Natural killer cell (primary cell): ENCODE data around the gene APOBEC3H. TPM values are rescaled to one million over a fixed set of nuclear protein-coding genes. Genes with fewer than 3 reads are reported as not detected.
"Not testable (repeated sequence)": the region's sequence is repeated elsewhere in the genome, so short reads cannot be mapped to it uniquely, and the experiment has no call there.

Experiments used
- ATAC-seq, 3 donors: fragments of 150-1000 bp in 2 of 3; fragments of 200-7000 bp in 1 of 3; cut with Tn5 transposase; 1 replicate in 1 of 3; 2 replicates in 2 of 3; pipeline ENCODE4 v1.10.0; 2021; ENCODE audit warnings: mild to moderate bottlenecking in 2 of 3, moderate library complexity in 2 of 3
- DNase-seq, 2 donors: peaks; one replicate each; pipeline versions ENCODE4 v3.0.0 to v3.0.0-alpha.2; 2013 to 2021; ENCODE audit warnings: mixed read lengths in 1 of 2
- H3K27ac ChIP-seq: one replicate; pipeline ENCODE4 v1.5.1; 2013; ENCODE audit warnings: mild to moderate bottlenecking, low read length
- H3K27me3 ChIP-seq: one replicate; pipeline ENCODE4 v1.6.1; 2013; ENCODE audit warnings: low read length; ENCODE audit not compliant: control insufficient read depth, insufficient read depth
- H3K36me3 ChIP-seq: one replicate; pipeline ENCODE4 v1.6.1; 2013; ENCODE audit warnings: low read length; ENCODE audit not compliant: control insufficient read depth, insufficient read depth
- H3K4me1 ChIP-seq: one replicate; pipeline ENCODE4 v1.6.1; 2013; ENCODE audit warnings: low read length; ENCODE audit not compliant: control insufficient read depth, insufficient read depth
- H3K4me3 ChIP-seq: one replicate; pipeline ENCODE4 v1.5.1; 2013; ENCODE audit warnings: low read length
- H3K9me3 ChIP-seq: one replicate; pipeline ENCODE4 v1.6.1; 2013; ENCODE audit warnings: low read length; ENCODE audit not compliant: control insufficient read depth, insufficient read depth
- H3K27ac Mint-ChIP-seq, 2 donors: one replicate each; pipeline ENCODE4 v1.8.0; 2022; ENCODE audit warnings: mild to moderate bottlenecking in 2 of 2, mixed read lengths in 2 of 2, moderate library complexity in 1 of 2
- H3K27me3 Mint-ChIP-seq, 2 donors: one replicate each; pipeline ENCODE4 v1.8.0; 2022; ENCODE audit warnings: low read depth in 2 of 2, mixed read lengths in 2 of 2
- H3K36me3 Mint-ChIP-seq: one replicate; pipeline ENCODE4 v1.8.0; 2022; ENCODE audit warnings: mixed read lengths
- H3K4me1 Mint-ChIP-seq, 2 donors: one replicate each; pipeline ENCODE4 v1.8.0; 2022; ENCODE audit warnings: mixed read lengths in 2 of 2
- H3K4me3 Mint-ChIP-seq: one replicate; pipeline ENCODE4 v1.8.0; 2022; ENCODE audit warnings: mild to moderate bottlenecking, moderate library complexity, mixed read lengths
- H3K9me3 Mint-ChIP-seq, 2 donors: one replicate each; pipeline ENCODE4 v1.8.0; 2022; ENCODE audit warnings: mixed read lengths in 2 of 2
- WGBS: methylation state at CpG from one replicate; pipeline ENCODE4 v1.1.7; 2013; ENCODE audit warnings: missing lambda C conversion rate; ENCODE audit not compliant: insufficient coverage; 5-methylcytosine and 5-hydroxymethylcytosine counted together
- intact Hi-C: fragments of 100-400 bp; cut with micrococcal nuclease; formaldehyde crosslinking; loops from one replicate; pipeline ENCODE4 v1.14.2; 2022
- total RNA-seq, 4 donors: library from RNA; stranded (reverse); fragments of 120-200 nt in 1 of 4; gene quantifications; one replicate each; pipeline versions ENCODE4 v1.2.3 to v1.2.4, GENCODE V29; 2013 to 2022
- TF ChIP-seq, protein P1 (sequence below): fragments of 200-600 bp; IDR thresholded peaks from one replicate; pipeline ENCODE4 v1.8.0; 2022; ENCODE audit warnings: antibody characterized with exemption

Gene APOBEC3H
- 10 to 100 TPM; 14.1 to 17.0 (median 14.6) TPM for total RNA-seq
- total RNA-seq (2013) = 13.1 TPM

DNA sequence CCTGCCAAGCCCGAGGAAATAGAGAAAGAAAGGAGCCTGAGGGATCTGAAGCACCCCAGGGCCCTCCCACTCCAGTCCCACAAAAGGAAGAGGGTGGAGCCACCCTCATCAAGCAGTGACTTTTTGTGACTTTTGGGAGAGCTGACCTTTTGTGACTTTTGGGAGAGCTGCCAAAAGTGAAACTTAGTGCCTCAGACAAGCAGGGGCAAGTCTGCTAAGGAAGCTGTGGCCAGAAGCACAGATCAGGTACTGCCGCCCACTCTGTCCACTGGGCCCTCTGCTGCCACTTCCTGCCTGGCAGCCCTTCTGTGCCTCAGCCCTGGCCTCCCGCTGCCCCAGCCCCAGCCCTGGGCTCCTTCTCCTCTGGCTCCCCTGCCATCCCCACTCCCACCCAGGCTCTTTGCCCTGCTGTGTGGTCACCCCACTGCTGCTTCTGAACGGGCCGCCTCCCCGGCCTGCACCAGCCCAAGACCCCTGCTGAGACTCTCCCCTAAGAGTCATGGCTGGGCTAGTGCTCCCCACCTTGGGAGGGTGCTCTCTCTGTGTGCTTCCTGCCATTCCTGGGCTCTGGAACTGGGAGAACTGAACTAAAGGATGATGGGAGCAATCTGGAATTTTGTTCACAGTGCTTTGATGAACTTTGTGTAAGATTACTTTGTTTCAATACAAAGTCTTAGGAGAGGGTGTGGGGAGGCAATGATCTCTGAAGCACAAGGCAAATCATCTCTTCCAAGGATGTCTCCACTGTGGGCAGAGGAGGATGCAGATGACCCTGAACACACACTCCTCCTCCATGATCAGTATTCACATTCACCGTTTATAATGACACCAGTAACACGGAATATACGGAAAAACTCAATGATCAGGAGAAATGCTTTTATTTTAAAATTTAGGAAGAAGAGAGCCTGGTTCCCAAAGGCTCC is at the start of gene APOBEC3H:
Gene APOBEC3H (plus strand): TSS at position 147 of the 923 bp plus-strand sequence. CDS start 3,035 bp downstream, outside the sequence.
- Histone ChIP-seq H3K4me1 (peaks cover 85% of the 10 kb centered on the region), H3K27me3 (no peaks in the 10 kb centered on the region), H3K27ac (peak within 1 kb of the TSS; percentile 94), H3K4me3 (peak within 1 kb of the TSS; percentile 17), H3K36me3 (no peaks in the 10 kb centered on the region), H3K9me3 (no peaks in the 10 kb centered on the region)
- Mint-ChIP-seq H3K36me3 (no peaks in the 10 kb centered on the region), H3K4me3 (peak within 1 kb of the TSS; percentile 81), H3K27me3 (no peaks in the 10 kb centered on the region), H3K9me3 (no peaks in the 10 kb centered on the region), H3K27ac (peak within 1 kb of the TSS; percentile 98 to 99), H3K4me1 (peaks cover 56 to 66% of the 10 kb centered on the region in 2 donors)
- TF ChIP-seq, protein P1, sequence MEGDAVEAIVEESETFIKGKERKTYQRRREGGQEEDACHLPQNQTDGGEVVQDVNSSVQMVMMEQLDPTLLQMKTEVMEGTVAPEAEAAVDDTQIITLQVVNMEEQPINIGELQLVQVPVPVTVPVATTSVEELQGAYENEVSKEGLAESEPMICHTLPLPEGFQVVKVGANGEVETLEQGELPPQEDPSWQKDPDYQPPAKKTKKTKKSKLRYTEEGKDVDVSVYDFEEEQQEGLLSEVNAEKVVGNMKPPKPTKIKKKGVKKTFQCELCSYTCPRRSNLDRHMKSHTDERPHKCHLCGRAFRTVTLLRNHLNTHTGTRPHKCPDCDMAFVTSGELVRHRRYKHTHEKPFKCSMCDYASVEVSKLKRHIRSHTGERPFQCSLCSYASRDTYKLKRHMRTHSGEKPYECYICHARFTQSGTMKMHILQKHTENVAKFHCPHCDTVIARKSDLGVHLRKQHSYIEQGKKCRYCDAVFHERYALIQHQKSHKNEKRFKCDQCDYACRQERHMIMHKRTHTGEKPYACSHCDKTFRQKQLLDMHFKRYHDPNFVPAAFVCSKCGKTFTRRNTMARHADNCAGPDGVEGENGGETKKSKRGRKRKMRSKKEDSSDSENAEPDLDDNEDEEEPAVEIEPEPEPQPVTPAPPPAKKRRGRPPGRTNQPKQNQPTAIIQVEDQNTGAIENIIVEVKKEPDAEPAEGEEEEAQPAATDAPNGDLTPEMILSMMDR = no peak
- peak in 1 of 2 donors; percentile 74 for DNase-seq
- peak; percentile 29 to 54 (median 40) for ATAC-seq
- intact Hi-C loops = no loop called here
- 43% methylated on average over 8 of the region's 9 CpGs for WGBS

DNA sequence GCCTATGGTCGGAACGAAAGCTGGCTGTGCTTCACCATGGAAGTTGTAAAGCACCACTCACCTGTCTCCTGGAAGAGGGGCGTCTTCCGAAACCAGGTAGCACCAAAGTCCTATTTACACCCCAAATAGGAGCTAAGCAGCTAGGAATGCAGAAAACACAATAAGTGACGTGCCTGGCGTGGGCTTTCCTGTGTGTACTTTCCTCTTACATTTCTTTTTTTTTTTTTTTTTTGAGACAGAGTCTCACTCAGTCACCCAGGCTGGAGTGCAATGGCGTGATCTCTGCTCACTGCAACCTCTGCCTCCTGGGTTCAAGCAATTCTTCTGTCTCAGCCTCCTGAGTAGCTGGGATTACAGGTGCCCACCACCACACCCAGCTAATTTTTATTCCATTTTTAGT is 47.6 kb upstream of the APOBEC3H start:
- H3K36me3 ChIP-seq, H3K9me3 ChIP-seq, H3K36me3 Mint-ChIP-seq, H3K27ac ChIP-seq, H3K4me3 Mint-ChIP-seq, H3K4me3 ChIP-seq, H3K27ac Mint-ChIP-seq, DNase-seq, H3K27me3 ChIP-seq, H3K9me3 Mint-ChIP-seq, intact Hi-C loops, H3K27me3 Mint-ChIP-seq, ATAC-seq: not testable (repeated sequence)
- peaks cover 12% of the 10 kb centered on the region for H3K4me1 ChIP-seq
- peaks cover 23 to 37% of the 10 kb centered on the region in 2 donors for H3K4me1 Mint-ChIP-seq
- WGBS = 89% methylated on average over 7 of the region's 7 CpGs

DNA sequence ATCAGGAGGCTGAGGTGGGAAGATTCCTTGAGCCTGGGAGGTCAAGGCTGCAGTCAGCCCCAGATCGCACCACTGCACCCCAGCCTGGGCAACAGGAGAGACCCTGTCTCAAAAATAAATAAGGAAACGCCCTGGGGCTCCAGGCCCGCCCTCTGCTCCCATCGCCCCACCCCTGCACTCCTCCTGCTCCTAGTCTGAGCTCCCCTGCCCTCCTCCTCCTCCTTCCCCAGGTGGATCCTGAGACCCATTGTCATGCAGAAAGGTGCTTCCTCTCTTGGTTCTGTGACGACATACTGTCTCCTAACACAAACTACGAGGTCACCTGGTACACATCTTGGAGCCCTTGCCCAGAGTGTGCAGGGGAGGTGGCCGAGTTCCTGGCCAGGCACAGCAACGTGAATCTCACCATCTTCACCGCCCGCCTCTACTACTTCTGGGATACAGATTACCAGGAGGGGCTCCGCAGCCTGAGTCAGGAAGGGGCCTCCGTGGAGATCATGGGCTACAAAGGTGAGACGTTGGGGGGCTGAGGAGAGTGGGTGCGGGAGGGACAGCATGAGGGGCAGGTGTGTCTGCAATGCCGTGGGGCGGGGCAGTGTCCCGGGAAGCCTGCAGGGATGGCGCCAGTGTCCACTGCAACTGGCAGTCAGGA is 45.1 kb upstream of the APOBEC3H start:
- H3K36me3 Mint-ChIP-seq, H3K27ac ChIP-seq, H3K27me3 ChIP-seq, H3K36me3 ChIP-seq, H3K27ac Mint-ChIP-seq, H3K9me3 ChIP-seq, H3K4me3 Mint-ChIP-seq, H3K4me3 ChIP-seq, H3K4me1 ChIP-seq, intact Hi-C loops, H3K27me3 Mint-ChIP-seq, DNase-seq, H3K9me3 Mint-ChIP-seq, ATAC-seq: not testable (repeated sequence)
- H3K4me1 Mint-ChIP-seq = peaks cover 10 to 14% of the 10 kb centered on the region in 2 donors
- 97% methylated on average over 15 of the region's 18 CpGs for WGBS

DNA sequence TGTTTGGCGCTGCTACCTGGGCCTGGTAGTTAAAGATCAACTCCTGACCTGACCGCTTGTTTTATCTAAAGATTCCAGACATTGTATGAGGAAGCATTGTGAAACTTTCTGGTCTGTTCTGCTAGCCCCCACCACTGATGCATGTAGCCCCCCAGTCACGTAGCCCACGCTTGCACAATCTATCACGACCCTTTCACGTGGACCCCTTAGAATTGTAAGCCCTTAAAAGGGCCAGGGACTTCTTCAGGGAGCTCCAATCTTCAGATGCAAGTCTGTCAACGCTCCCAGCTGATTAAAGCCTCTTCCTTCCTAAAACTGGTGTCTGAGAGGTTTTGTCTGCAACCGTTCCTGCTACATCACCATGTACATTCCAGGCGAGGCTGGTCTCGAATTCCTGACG is 41.4 kb upstream of the APOBEC3H start:
- no peak overlapping the region for H3K27ac Mint-ChIP-seq

DNA sequence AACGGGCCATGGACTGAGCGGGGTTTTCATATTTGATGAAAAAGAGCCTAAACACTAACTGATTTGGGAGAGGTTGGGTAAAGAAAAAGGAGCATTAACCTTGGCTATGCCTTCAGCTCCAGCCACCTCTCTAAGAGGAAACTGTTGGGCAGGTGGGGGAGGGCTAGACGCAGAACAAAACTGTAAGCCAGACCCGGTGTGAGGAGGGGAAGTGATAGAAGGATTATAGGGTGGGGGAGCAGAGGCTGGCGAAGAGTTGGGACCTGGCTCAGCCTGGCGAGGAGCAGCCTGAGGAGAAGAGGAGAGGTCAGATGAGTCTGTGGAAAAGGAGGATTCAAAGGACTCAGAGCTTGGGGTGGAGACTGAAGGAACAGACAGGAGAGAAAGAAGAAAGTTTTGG is 35.8 kb upstream of the APOBEC3H start:
- not testable (repeated sequence) for H3K9me3 Mint-ChIP-seq, H3K27me3 Mint-ChIP-seq, H3K27ac Mint-ChIP-seq, H3K4me3 ChIP-seq, DNase-seq, H3K9me3 ChIP-seq, H3K4me3 Mint-ChIP-seq, H3K27me3 ChIP-seq, H3K36me3 Mint-ChIP-seq, H3K4me1 Mint-ChIP-seq, H3K36me3 ChIP-seq, ATAC-seq
- intact Hi-C loops = loop anchor here (5.0 kb wide), 1 partner anchor 34 kb away; no protein-coding TSS in a partner anchor
- WGBS = 46% methylated on average over 6 of the region's 6 CpGs
- Histone ChIP-seq H3K27ac (peak overlapping the region; percentile 28), H3K4me1 (peaks cover 37% of the 10 kb centered on the region)

More for the DNA sequence above, 41.4 kb upstream of the APOBEC3H start:
- ATAC-seq (no peak), DNase-seq (no peak)
- Histone ChIP-seq H3K9me3 (no peaks in the 10 kb centered on the region), H3K27me3 (no peaks in the 10 kb centered on the region), H3K4me3 (no peak overlapping the region), H3K36me3 (no peaks in the 10 kb centered on the region), H3K4me1 (peaks cover 7% of the 10 kb centered on the region), H3K27ac (no peak overlapping the region)
- TF ChIP-seq, protein P1 = no peak
- Mint-ChIP-seq H3K4me3 (no peak overlapping the region), H3K27me3 (no peaks in the 10 kb centered on the region), H3K4me1 (peaks cover 7% of the 10 kb centered on the region in 2 donors), H3K36me3 (no peaks in the 10 kb centered on the region), H3K9me3 (no peaks in the 10 kb centered on the region)
- whole genome bisulfite sequencing = 94% methylated on average over 11 of the region's 11 CpGs
- intact Hi-C loops = no loop called here

DNA sequence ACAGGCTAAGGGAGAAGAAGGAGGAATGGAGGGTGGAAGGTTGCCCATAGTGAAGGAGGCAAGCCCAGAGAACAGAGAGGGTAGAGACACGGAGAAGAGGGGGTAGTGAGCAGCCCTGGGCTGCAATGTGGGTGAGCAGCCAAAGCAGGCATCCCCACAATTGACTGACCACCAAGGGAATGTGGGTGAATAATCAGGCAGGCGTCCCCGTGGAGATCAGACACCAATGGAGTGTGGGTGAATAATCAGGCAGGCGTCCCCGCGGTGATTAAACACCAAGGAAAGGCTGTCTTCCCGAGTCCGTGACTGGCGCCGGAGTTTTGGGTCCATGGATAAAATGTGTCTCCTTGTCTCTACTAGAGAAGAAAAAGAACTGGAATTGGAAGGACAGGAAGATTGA is 35.1 kb upstream of the APOBEC3H start:
- Histone ChIP-seq H3K4me1 (peaks cover 44% of the 10 kb centered on the region), H3K27ac (peak overlapping the region; percentile 28)
- 90% methylated on average over 10 of the region's 10 CpGs for WGBS
- not testable (repeated sequence) for ATAC-seq, H3K27me3 ChIP-seq, H3K4me3 ChIP-seq, DNase-seq, H3K27ac Mint-ChIP-seq, H3K36me3 ChIP-seq, H3K27me3 Mint-ChIP-seq, H3K9me3 ChIP-seq, H3K36me3 Mint-ChIP-seq, H3K4me3 Mint-ChIP-seq, H3K9me3 Mint-ChIP-seq, H3K4me1 Mint-ChIP-seq
- intact Hi-C loops = loop anchor here (5.0 kb wide), 1 partner anchor 35 kb away; no protein-coding TSS in a partner anchor
